GM12878 (cell line): ENCODE measurements around the gene STYXL2. TPM values are rescaled to one million over a fixed set of nuclear protein-coding genes. Genes with fewer than 3 reads are reported as not detected.

Source experiments
- ATAC-seq: fragments of 200-7000 bp; cut with Tn5 transposase; 3 replicates; pipeline ENCODE4 v1.9.1; 2020; ENCODE audit warnings: mild to moderate bottlenecking, moderate library complexity
- BruUV-seq: library from RNA; stranded (reverse); fragments of 400-500 nt; replicated peaks from 2 replicates; lab custom pipeline; 2021; lab: Mats Ljungman, UMichigan
- CTCF ChIA-PET: fragments of 300-600 bp; sonication (Branson Sonifier 250); formaldehyde crosslinking; extraction: SDS; loops from one replicate; lab custom pipeline; 2021; ENCODE audit warnings: inconsistent platforms; lab: Yijun Ruan, JAX
- POLR2A ChIA-PET: fragments of 350-600 bp; formaldehyde crosslinking; extraction: SDS; loops from one replicate; lab custom pipeline; 2021; ENCODE audit warnings: inconsistent platforms; lab: Charles Lee
- RAD21 ChIA-PET: fragments of 300-600 bp; sonication (Branson Sonifier 250); formaldehyde crosslinking; loops from one replicate; lab custom pipeline; 2023; ENCODE audit warnings: antibody characterized with exemption; ENCODE audit not compliant: unreplicated experiment; lab: Charles Lee
- SMC1A ChIA-PET: fragments of 300-600 bp; sonication (Branson Sonifier 250); formaldehyde crosslinking; loops from one replicate; lab custom pipeline; 2023; ENCODE audit not compliant: unreplicated experiment, uncharacterized antibody; lab: Charles Lee
- DNase-seq: peaks from one replicate; pipeline ENCODE4 v3.0.0-alpha.2; 2011; ENCODE audit warnings: low read depth, low spot score
- FAIRE-seq: peaks from 3 replicates; lab custom pipeline; 2011; peaks lifted over from hg19 to GRCh38; lab: Jason Lieb, UNC
- H2AFZ ChIP-seq: 2 replicates; pipeline ENCODE4 v1.6.0; 2011; ENCODE audit warnings: low read depth, low read length, control low read depth; ENCODE audit not compliant: control insufficient read depth
- H3K27ac ChIP-seq: 2 replicates; pipeline ENCODE4 v1.5.1; 2011; ENCODE audit warnings: control low read depth; ENCODE audit not compliant: control insufficient read depth, insufficient read depth
- H3K27me3 ChIP-seq, 2 experiments: replicated peaks in 1 of 2; 2 replicates each; pipeline versions ENCODE4 v1.6.0 to v1.6.1; 2011; ENCODE audit warnings: low read length in 1 of 2; ENCODE audit not compliant: control insufficient read depth in 2 of 2, insufficient read depth in 2 of 2
- H3K36me3 ChIP-seq, 2 experiments: 2 replicates each; pipeline ENCODE4 v1.5.1; 2011; ENCODE audit warnings: low read length in 1 of 2; ENCODE audit not compliant: control insufficient read depth in 2 of 2, insufficient read depth in 2 of 2
- H3K4me1 ChIP-seq: 2 replicates; pipeline ENCODE4 v1.6.1; 2011; ENCODE audit warnings: mild to moderate bottlenecking, low read length, moderate library complexity, mixed read lengths; ENCODE audit not compliant: control insufficient read depth, insufficient read depth
- H3K4me2 ChIP-seq: 2 replicates; pipeline ENCODE4 v1.6.0; 2011; ENCODE audit warnings: control low read depth; ENCODE audit not compliant: control insufficient read depth, insufficient read depth
- H3K4me3 ChIP-seq: fragments of 200-600 bp; sonication (generic); 2 replicates; pipeline ENCODE4 v1.5.1; 2016
- H3K79me2 ChIP-seq: 2 replicates; pipeline ENCODE4 v1.6.0; 2011; ENCODE audit warnings: low read length; ENCODE audit not compliant: control insufficient read depth, insufficient read depth
- H3K9ac ChIP-seq: 2 replicates; pipeline ENCODE4 v1.8.0; 2011; ENCODE audit warnings: low read length, control low read depth, mixed read lengths; ENCODE audit not compliant: control insufficient read depth, insufficient read depth
- H3K9me3 ChIP-seq: replicated peaks from 3 replicates; pipeline ENCODE4 v1.5.1; 2011; ENCODE audit warnings: mild to moderate bottlenecking, low read length; ENCODE audit not compliant: control insufficient read depth, insufficient read depth
- H4K20me1 ChIP-seq: 2 replicates; pipeline ENCODE4 v1.6.0; 2011; ENCODE audit not compliant: control insufficient read depth, insufficient read depth
- BACH1 ChIP-seq: fragments of 450-650 bp; IDR thresholded peaks from 2 replicates; pipeline ENCODE4 v1.6.1; 2017; ENCODE audit warnings: mild to moderate bottlenecking, borderline replicate concordance
- CBFB ChIP-seq: IDR thresholded peaks from 2 replicates; pipeline ENCODE4 v1.6.1; 2016; ENCODE audit warnings: antibody characterized with exemption, low read depth
- E4F1 ChIP-seq: fragments of 450-650 bp; IDR thresholded peaks from 2 replicates; pipeline ENCODE4 v1.6.1; 2018; ENCODE audit warnings: borderline replicate concordance, mild to moderate bottlenecking; ENCODE audit not compliant: partially characterized antibody
- FOXK2 ChIP-seq: fragments of 450-650 bp; IDR thresholded peaks from 2 replicates; pipeline ENCODE4 v1.6.1; 2017; ENCODE audit warnings: mild to moderate bottlenecking, moderate library complexity
- GATAD2B ChIP-seq: fragments of 450-650 bp; conservative IDR thresholded peaks from 2 replicates; pipeline ENCODE4 v1.6.1; 2017; ENCODE audit warnings: low read depth, mild to moderate bottlenecking, moderate library complexity
- JUND ChIP-seq: IDR thresholded peaks from 2 replicates; pipeline ENCODE4 v1.6.1; 2012; ENCODE audit warnings: low read depth, mild to moderate bottlenecking, low read length, improper control_type of control experiment, moderate library complexity
- KLF5 ChIP-seq: fragments of 450-650 bp; IDR thresholded peaks from 2 replicates; pipeline ENCODE4 v1.6.1; 2014; ENCODE audit warnings: mild to moderate bottlenecking; ENCODE audit not compliant: partially characterized antibody
- LARP7 ChIP-seq: fragments of 450-650 bp; IDR thresholded peaks from 2 replicates; pipeline ENCODE4 v1.6.1; 2017; ENCODE audit warnings: mild to moderate bottlenecking
- MLLT1 ChIP-seq: fragments of 450-650 bp; IDR thresholded peaks from 2 replicates; pipeline ENCODE4 v1.6.1; 2016; ENCODE audit warnings: mild to moderate bottlenecking
- NFIC ChIP-seq: IDR thresholded peaks from 2 replicates; pipeline ENCODE4 v1.6.1; 2012; ENCODE audit warnings: low read depth, mild to moderate bottlenecking, inconsistent platforms, low read length, moderate library complexity
- SMAD5 ChIP-seq: IDR thresholded peaks from 2 replicates; pipeline ENCODE4 v1.6.1; 2016; ENCODE audit warnings: antibody characterized with exemption, low read depth
- STAT1 ChIP-seq: fragments of 450-650 bp; conservative IDR thresholded peaks from 2 replicates; pipeline ENCODE4 v1.6.1; 2014; ENCODE audit warnings: antibody characterized with exemption, mild to moderate bottlenecking
- TCF7 ChIP-seq: IDR thresholded peaks from 2 replicates; pipeline ENCODE4 v1.6.1; 2014; ENCODE audit warnings: antibody characterized with exemption, borderline replicate concordance
- ZBTB40 ChIP-seq: fragments of 450-650 bp; IDR thresholded peaks from 2 replicates; pipeline ENCODE4 v1.6.1; 2016; ENCODE audit warnings: mild to moderate bottlenecking, moderate library complexity, borderline replicate concordance
- ZNF217 ChIP-seq: fragments of 450-650 bp; IDR thresholded peaks from 2 replicates; pipeline ENCODE4 v1.6.1; 2017; ENCODE audit warnings: antibody characterized with exemption, mild to moderate bottlenecking
- WGBS: methylation state at CpG from one replicate; pipeline ENCODE4 v1.1.6; 2016; ENCODE audit warnings: low lambda C conversion rate; ENCODE audit not compliant: insufficient replicate concordance, insufficient coverage; ENCODE audit errors: missing lambda C conversion rate; 5-methylcytosine and 5-hydroxymethylcytosine counted together
- in situ Hi-C: fragments of 300-500 bp; cut with MboI; formaldehyde crosslinking; loops from 9 replicates; pipeline ENCODE4 v1.14.3; 2018; ENCODE audit warnings: mixed read lengths
- intact Hi-C: fragments of 100-400 bp; cut with micrococcal nuclease; formaldehyde crosslinking; loops from one replicate; pipeline ENCODE4 v1.14.2; 2022; ENCODE audit not compliant: unreplicated experiment
- polyA plus RNA-seq, 11 experiments: library from polyadenylated mRNA; depleted of rRNA in 4 of 11; unstranded in 6 of 11; stranded (reverse) in 5 of 11; fragments of >200 nt; fragmentation: Nextera tagmentation in 4 of 11; fragmentation: Illumina TruSeq in 1 of 11; extraction: Ambion mirVana in 4 of 11; extraction: Trizol in 1 of 11; gene quantifications; 1 replicate in 1 of 11; 2 replicates in 10 of 11; pipeline versions ENCODE4 v1.2.1 to v1.2.3, GENCODE V29; 2011 to 2016; ENCODE audit warnings: inconsistent platforms in 2 of 11, missing spikeins in 2 of 11, low read depth in 1 of 11
- total RNA-seq, 4 experiments: library from RNA; depleted of rRNA in 3 of 4; stranded (reverse); fragments of >200 nt in 3 of 4; fragmentation: Illumina TruSeq in 1 of 4; extraction: Trizol in 1 of 4; gene quantifications; 2 replicates each; pipeline versions ENCODE4 v1.2.1 to v1.2.3, GENCODE V29; 2013 to 2021

STYXL2 gene
- total and polyA plus RNA-seq, 10 of the 15 experiments (the other 5 are each of a cell fraction or from before 2014, with no cell fraction given): under 0.01 to 0.08 (median 0.03) TPM; not detected in 7

GRCh38 chr1:167076136-167076710, 17.7 kb upstream of the STYXL2 start (continued):
- no peak for TF ChIP-seq MLLT1
- TF ChIP-seq GATAD2B: no peak
- TF ChIP-seq LARP7: no peak
- no peak for TF ChIP-seq ZNF217
- TF ChIP-seq BACH1: no peak
- TF ChIP-seq KLF5: no peak
- TF ChIP-seq NFIC: no peak
- TF ChIP-seq SMAD5: no peak
- TF ChIP-seq, all 136 proteins: peak for 0

- ChIA-PET POLR2A (interaction anchor here (0.7 kb wide), 1 partner anchor 144 kb away, joined by 3 read pairs; no protein-coding TSS in a partner anchor), RAD21 (interaction anchor here (1.6 kb wide), 1 partner anchor 10 kb away, joined by 4 read pairs; no protein-coding TSS in a partner anchor), CTCF (interaction anchor here (1.1 kb wide), 1 partner anchor 18 kb away, joined by 3 read pairs; no protein-coding TSS in a partner anchor), SMC1A (interaction anchor here (1.0 kb wide), 1 partner anchor 89 kb away, joined by 3 read pairs; no protein-coding TSS in a partner anchor)
- Histone ChIP-seq H3K4me3 (no peak overlapping the region), H4K20me1 (no peaks in the 10 kb centered on the region), H3K4me2 (no peak overlapping the region), H3K9ac (no peak overlapping the region), H3K27ac (no peak overlapping the region), H3K9me3 (no peaks in the 10 kb centered on the region), H3K36me3 (no peaks in the 10 kb centered on the region), H3K79me2 (no peaks in the 10 kb centered on the region), H2AFZ (no peak overlapping the region), H3K27me3 (no peaks in the 10 kb centered on the region), H3K4me1 (no peaks in the 10 kb centered on the region)
- WGBS: 50% methylated on average over 3 of the region's 3 CpGs
- in situ Hi-C loops (no loop called here), intact Hi-C loops (no loop called here)
- DNase-seq (no peak), ATAC-seq (no peak), FAIRE-seq (no peak)
- no TSS peak for BruUV-seq
- TF ChIP-seq E4F1 (no peak), CBFB (no peak), FOXK2 (no peak), JUND (no peak), TCF7 (no peak), ZBTB40 (no peak), STAT1 (no peak)
These were observed 16.6 kb upstream of the STYXL2 start for GRCh38 chr1:167077128-167077867.
